Activated CD8-positive, alpha-beta T cell treated with anti-CD3 and anti-CD28 coated beads, Interleukin-2, amount 10 ng/mL, durations not matched to agents 7 days and 5 days (primary cell): Measurements from ENCODE around the gene PRX. TPM values are rescaled to one million over a fixed set of nuclear protein-coding genes. Genes with fewer than 3 reads are reported as not detected.
"Not testable (repeated sequence)": the region's sequence is repeated elsewhere in the genome, so short reads cannot be mapped to it uniquely, and the experiment has no call there.

Experiments
- ATAC-seq: fragments of 150-1000 bp; cut with Tn5 transposase; one replicate; pipeline ENCODE4 v1.10.0; 2021; ENCODE audit warnings: moderate library complexity
- CTCF ChIA-PET: fragments of 350-600 bp; sonication (Branson Sonifier 250); formaldehyde crosslinking; loops from one replicate; lab custom pipeline; 2021; ENCODE audit warnings: antibody characterized with exemption; lab: Charles Lee
- POLR2A ChIA-PET: fragments of 350-600 bp; sonication (Branson Sonifier 250); formaldehyde crosslinking; loops from one replicate; lab custom pipeline; 2021; ENCODE audit warnings: antibody characterized with exemption; lab: Charles Lee
- DNase-seq: peaks from one replicate; pipeline ENCODE4 v3.0.0-alpha.2; 2020
- H3K27ac Mint-ChIP-seq: one replicate; pipeline ENCODE4 v1.8.0; 2021; ENCODE audit warnings: mild to moderate bottlenecking, mixed read lengths
- H3K27me3 Mint-ChIP-seq: one replicate; pipeline ENCODE4 v1.8.0; 2021; ENCODE audit warnings: low read depth, mixed read lengths
- H3K36me3 Mint-ChIP-seq: one replicate; pipeline ENCODE4 v1.8.0; 2021; ENCODE audit warnings: low read depth, mixed read lengths
- H3K4me1 Mint-ChIP-seq: one replicate; pipeline ENCODE4 v1.8.0; 2021; ENCODE audit warnings: low read depth, mixed read lengths
- H3K4me3 Mint-ChIP-seq: one replicate; pipeline ENCODE4 v1.8.0; 2021; ENCODE audit warnings: mild to moderate bottlenecking, mixed read lengths
- H3K9me3 Mint-ChIP-seq: one replicate; pipeline ENCODE4 v1.8.0; 2022; ENCODE audit warnings: mixed read lengths; ENCODE audit not compliant: insufficient read depth
- total RNA-seq, 2 experiments: library from RNA; stranded (reverse); gene quantifications; one replicate each; pipeline ENCODE4 v1.2.3, GENCODE V29; 2021

PRX gene
- total RNA-seq, 2 experiments from 2014 or later, result 0.84 to 1.1 TPM

GRCh38 chr19:40432760-40433159 is 19.6 kb upstream of the PRX start:
- ChIA-PET CTCF (interaction anchor here (0.8 to 3.6 kb wide), 3 partner anchors 8 to 12 kb away, joined by 3 to 21 read pairs (median 3); no protein-coding TSS in a partner anchor), POLR2A (interaction anchor here (0.9 to 1.5 kb wide), 2 partner anchors 10 to 162 kb away, joined by 7 read pairs; partner anchors contain the start of gene SERTAD3)
- DNase-seq, H3K9me3 Mint-ChIP-seq, ATAC-seq, H3K36me3 Mint-ChIP-seq, H3K27me3 Mint-ChIP-seq: not testable (repeated sequence)
- Mint-ChIP-seq H3K4me3 (peak overlapping the region; percentile 84), H3K4me1 (peaks cover 15% of the 10 kb centered on the region), H3K27ac (peak overlapping the region; percentile 95)

DNA sequence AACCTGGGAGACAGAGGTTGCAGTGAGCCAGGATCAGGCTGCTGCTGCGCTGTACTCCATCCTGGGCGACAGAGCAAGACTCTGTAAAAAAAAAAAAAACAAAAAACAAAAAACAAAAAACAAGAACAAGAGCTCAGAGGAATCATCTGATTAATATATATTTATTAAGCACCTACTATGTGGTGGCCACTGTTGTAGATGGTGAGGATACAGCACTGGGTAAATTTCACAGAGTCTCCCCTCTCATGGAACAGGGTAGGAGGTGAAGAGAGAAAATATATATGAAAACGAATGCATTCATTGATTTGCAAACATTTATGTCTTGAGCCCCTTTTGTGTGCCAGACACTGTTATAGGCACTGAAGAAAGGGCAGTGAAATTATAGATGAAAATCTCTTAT is 18.5 kb upstream of the PRX start:
- ATAC-seq (no peak), DNase-seq (no peak)
- no peak overlapping the region for H3K4me3 Mint-ChIP-seq
- no peaks in the 10 kb centered on the region for H3K27me3 Mint-ChIP-seq
- no peaks in the 10 kb centered on the region for H3K36me3 Mint-ChIP-seq
- no peaks in the 10 kb centered on the region for H3K9me3 Mint-ChIP-seq
- ChIA-PET POLR2A (interaction anchor here (1.7 kb wide), 1 partner anchor 11 kb away, joined by 4 read pairs; no protein-coding TSS in a partner anchor), CTCF (interaction anchor here (0.6 to 3.6 kb wide), 2 partner anchors 11 kb away, joined by 3 to 21 read pairs; no protein-coding TSS in a partner anchor)
- H3K4me1 Mint-ChIP-seq, result peaks cover 15% of the 10 kb centered on the region
- no peak overlapping the region for H3K27ac Mint-ChIP-seq

GRCh38 chr19:40430242-40430641 is 17.1 kb upstream of the PRX start:
- not testable (repeated sequence) for ATAC-seq, H3K9me3 Mint-ChIP-seq, H3K27me3 Mint-ChIP-seq, DNase-seq, H3K4me3 Mint-ChIP-seq, H3K27ac Mint-ChIP-seq, H3K36me3 Mint-ChIP-seq
- ChIA-PET POLR2A (interaction anchor here (0.6 to 1.7 kb wide), 2 partner anchors 10 to 18 kb away, joined by 4 to 5 read pairs; no protein-coding TSS in a partner anchor), CTCF (interaction anchor here (2.7 kb wide), 1 partner anchor 34 kb away, joined by 11 read pairs; the partner anchor contains the start of gene BLVRB)
- peaks cover 19% of the 10 kb centered on the region for H3K4me1 Mint-ChIP-seq

DNA sequence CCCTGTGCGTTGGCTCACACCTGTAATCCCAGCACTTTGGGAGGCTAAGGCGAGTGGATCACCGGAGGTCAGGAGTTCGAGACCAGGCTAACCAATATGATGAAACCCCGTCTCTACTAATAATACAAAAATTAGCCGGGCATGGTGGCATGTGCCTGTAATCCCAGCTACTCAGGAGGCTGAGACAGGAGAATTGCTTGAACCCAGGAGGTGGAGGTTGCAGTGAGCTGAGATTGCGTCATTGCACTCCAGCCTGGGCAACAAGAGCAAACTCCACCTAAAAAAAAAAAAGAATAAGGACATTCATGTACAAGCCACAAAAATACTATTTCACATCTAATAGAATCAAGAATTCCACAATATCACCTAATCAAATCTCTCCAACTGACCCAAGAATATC is 15.0 kb upstream of the PRX start:
- H3K27ac Mint-ChIP-seq, H3K9me3 Mint-ChIP-seq, H3K36me3 Mint-ChIP-seq, CTCF ChIA-PET, H3K27me3 Mint-ChIP-seq, ATAC-seq, POLR2A ChIA-PET, H3K4me3 Mint-ChIP-seq, DNase-seq: not testable (repeated sequence)
- H3K4me1 Mint-ChIP-seq, result peaks cover 20% of the 10 kb centered on the region

GRCh38 chr19:40425450-40426287 is 12.5 kb upstream of the PRX start, which contains the start of gene SERTAD1:
TSS of gene SERTAD1 (minus strand) at chr19:40425992. CDS start at chr19:40423546, 2,446 bp downstream.
- POLR2A ChIA-PET, result interaction anchor here (0.5 to 2.3 kb wide), 10 partner anchors 10 to 1121 kb away, joined by 3 to 29 read pairs (median 4); partner anchors contain the start of genes NUMBL and SERTAD3
- peak within 1 kb of the TSS; percentile 90 for H3K27ac Mint-ChIP-seq
- peaks cover 26% of the 10 kb centered on the region for H3K4me1 Mint-ChIP-seq
- no peaks in the 10 kb centered on the region for H3K27me3 Mint-ChIP-seq
- peaks cover 19% of the 10 kb centered on the region for H3K36me3 Mint-ChIP-seq
- H3K9me3 Mint-ChIP-seq, result no peaks in the 10 kb centered on the region
- peak within 1 kb of the TSS; percentile 81 for H3K4me3 Mint-ChIP-seq
- CTCF ChIA-PET, result interaction anchor here (0.9 to 1.7 kb wide), 6 partner anchors 8 to 40 kb away, joined by 3 to 9 read pairs (median 4); partner anchors contain the start of gene BLVRB
- DNase-seq, result peak; percentile 100
- ATAC-seq, result peak; percentile 91

DNA sequence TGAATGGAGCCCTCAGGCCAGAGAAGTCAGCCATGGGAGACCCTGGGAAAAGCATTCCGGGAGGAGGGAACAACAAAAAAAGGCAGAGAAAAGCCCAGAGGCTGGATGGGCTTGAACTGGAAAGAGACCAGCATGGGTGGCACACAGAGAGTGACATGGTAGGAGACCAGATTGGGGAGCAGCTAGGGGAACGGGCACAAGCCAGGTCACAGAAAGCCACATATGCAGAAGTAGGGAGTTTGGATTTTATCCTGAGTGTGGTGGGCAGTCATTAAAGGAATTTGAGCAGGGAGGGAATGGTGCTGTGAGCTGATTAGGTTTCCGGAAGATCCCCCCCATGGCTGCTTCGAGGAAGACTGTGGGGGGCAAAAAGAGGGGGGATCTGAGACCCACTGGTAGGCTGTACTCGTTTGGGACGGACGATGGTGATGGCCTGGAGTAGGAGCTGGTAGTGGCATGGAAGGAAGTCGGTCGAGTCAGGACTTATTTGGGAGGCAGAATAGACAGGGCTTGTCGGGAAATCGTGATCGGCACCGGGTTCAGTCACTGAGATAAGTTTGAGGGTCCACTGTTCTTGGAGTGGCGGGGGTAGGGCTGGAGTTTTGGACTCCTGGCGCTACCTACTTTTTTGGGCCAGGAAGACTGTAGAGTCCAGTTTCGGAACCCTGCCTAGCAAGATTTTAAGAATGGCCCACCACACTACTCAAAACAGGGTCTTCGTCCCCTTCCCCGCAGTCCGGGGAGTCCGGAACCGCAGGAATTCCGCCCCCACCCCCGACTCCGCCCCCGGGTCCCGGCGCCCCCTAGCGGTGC is 11.7 kb upstream of the PRX start:
- Mint-ChIP-seq H3K36me3 (peaks cover 19% of the 10 kb centered on the region), H3K9me3 (no peaks in the 10 kb centered on the region), H3K27me3 (no peaks in the 10 kb centered on the region), H3K4me1 (peaks cover 29% of the 10 kb centered on the region), H3K4me3 (peak overlapping the region; percentile 81), H3K27ac (peak overlapping the region; percentile 90)
- CTCF ChIA-PET, result interaction anchor here (0.9 to 1.3 kb wide), 4 partner anchors 9 to 41 kb away, joined by 3 to 5 read pairs (median 4); partner anchors contain the start of gene BLVRB
- POLR2A ChIA-PET, result interaction anchor here (0.5 to 1.3 kb wide), 5 partner anchors 12 to 1122 kb away, joined by 3 to 5 read pairs (median 3); no protein-coding TSS in a partner anchor
- DNase-seq (peak; percentile 41), ATAC-seq (no peak)

DNA sequence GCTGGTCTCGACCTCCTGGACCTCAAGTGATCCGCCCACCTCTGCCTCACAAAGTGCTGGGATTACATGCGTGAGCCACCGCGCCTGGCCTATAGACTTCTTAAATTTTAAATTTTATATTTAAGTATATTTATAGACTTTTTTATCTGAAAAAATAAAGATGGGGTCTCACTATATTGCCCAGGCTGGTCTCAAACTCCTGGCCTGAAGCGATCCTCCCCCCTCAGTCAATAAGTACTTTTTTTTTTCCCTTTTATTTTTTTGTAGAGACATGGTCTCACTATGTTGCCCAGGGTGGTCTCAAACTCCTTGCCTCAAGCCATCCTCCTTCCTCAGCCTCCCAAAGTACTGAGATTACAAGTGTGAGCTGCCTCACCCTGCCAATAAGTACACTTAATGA is 10.8 kb upstream of the PRX start:
- Mint-ChIP-seq H3K27ac (no peak overlapping the region), H3K27me3 (no peaks in the 10 kb centered on the region), H3K36me3 (peaks cover 20% of the 10 kb centered on the region), H3K9me3 (no peaks in the 10 kb centered on the region), H3K4me1 (peaks cover 31% of the 10 kb centered on the region), H3K4me3 (peak overlapping the region; percentile 16)
- CTCF ChIA-PET, result interaction anchor here (0.9 to 1.3 kb wide), 2 partner anchors 8 to 41 kb away, joined by 4 read pairs; partner anchors contain the start of gene BLVRB
- DNase-seq, result no peak
- no peak for ATAC-seq
- POLR2A ChIA-PET, result interaction anchor here (1.3 kb wide), 2 partner anchors 19 kb away, joined by 5 to 6 read pairs; partner anchors contain the start of gene SERTAD3

- H3K36me3 Mint-ChIP-seq, result peaks cover 20% of the 10 kb centered on the region
- ChIA-PET CTCF (interaction anchor here (1.0 to 4.2 kb wide), 3 partner anchors 10 to 118 kb away, joined by 3 to 38 read pairs (median 16); partner anchors contain the start of gene BLVRB), POLR2A (interaction anchor here (1.3 kb wide), 1 partner anchor 20 kb away, joined by 6 read pairs; the partner anchor contains the start of gene SERTAD3)
- H3K27me3 Mint-ChIP-seq, result no peaks in the 10 kb centered on the region
- ATAC-seq (no peak), DNase-seq (no peak)
- no peaks in the 10 kb centered on the region for H3K9me3 Mint-ChIP-seq
- peak overlapping the region; percentile 30 for H3K27ac Mint-ChIP-seq
- no peak overlapping the region for H3K4me3 Mint-ChIP-seq
- peaks cover 35% of the 10 kb centered on the region for H3K4me1 Mint-ChIP-seq
These were observed 9.8 kb upstream of the PRX start for GRCh38 chr19:40422748-40423566.

GRCh38 chr19:40421993-40422747 is 9.0 kb upstream of the PRX start:
- Mint-ChIP-seq H3K9me3 (no peaks in the 10 kb centered on the region), H3K27ac (peak overlapping the region; percentile 30), H3K4me1 (peaks cover 43% of the 10 kb centered on the region), H3K27me3 (no peaks in the 10 kb centered on the region), H3K36me3 (peaks cover 20% of the 10 kb centered on the region), H3K4me3 (no peak overlapping the region)
- ChIA-PET POLR2A (interaction anchor here (0.7 to 1.2 kb wide), 2 partner anchors 9 to 234 kb away, joined by 3 read pairs; partner anchors contain the start of gene PRX), CTCF (interaction anchor here (1.0 to 4.2 kb wide), 5 partner anchors 10 to 117 kb away, joined by 3 to 38 read pairs (median 10); partner anchors contain the start of genes BLVRB, C19orf47 and PLD3)
- DNase-seq (no peak), ATAC-seq (no peak)
